Omental fat pad (tissue), 4 donors: ENCODE data around the gene NRSN2. TPM values are rescaled to one million over a fixed set of nuclear protein-coding genes. Genes with fewer than 3 reads are reported as not detected.

ENCODE experiments used
- ATAC-seq: fragments of 150-250 bp; one replicate; pipeline ENCODE4 v1.9.1; 2016; ENCODE audit warnings: mild to moderate bottlenecking, moderate library complexity; ENCODE audit not compliant: low FRiP score
- DNase-seq: peaks from one replicate; pipeline ENCODE4 v3.0.0-alpha.2; 2019; ENCODE audit warnings: low spot score
- total RNA-seq, 4 donors: library from RNA; depleted of rRNA; stranded (reverse); fragments of >200 nt; gene quantifications; one replicate each; pipeline ENCODE4 v1.1.0, GENCODE V29; 2016
- TF ChIP-seq, protein P1 (sequence below), 3 donors: fragments of 450-650 bp; IDR thresholded peaks; one replicate each; pipeline ENCODE4 v1.5.1; 2016 to 2017; ENCODE audit warnings: antibody characterized with exemption in 3 of 3, mild to moderate bottlenecking in 3 of 3, moderate library complexity in 2 of 3

The NRSN2 gene
- total RNA-seq, 4 donors from 2014 or later = 12.6 to 19.1 (median 15.8) TPM

DNA sequence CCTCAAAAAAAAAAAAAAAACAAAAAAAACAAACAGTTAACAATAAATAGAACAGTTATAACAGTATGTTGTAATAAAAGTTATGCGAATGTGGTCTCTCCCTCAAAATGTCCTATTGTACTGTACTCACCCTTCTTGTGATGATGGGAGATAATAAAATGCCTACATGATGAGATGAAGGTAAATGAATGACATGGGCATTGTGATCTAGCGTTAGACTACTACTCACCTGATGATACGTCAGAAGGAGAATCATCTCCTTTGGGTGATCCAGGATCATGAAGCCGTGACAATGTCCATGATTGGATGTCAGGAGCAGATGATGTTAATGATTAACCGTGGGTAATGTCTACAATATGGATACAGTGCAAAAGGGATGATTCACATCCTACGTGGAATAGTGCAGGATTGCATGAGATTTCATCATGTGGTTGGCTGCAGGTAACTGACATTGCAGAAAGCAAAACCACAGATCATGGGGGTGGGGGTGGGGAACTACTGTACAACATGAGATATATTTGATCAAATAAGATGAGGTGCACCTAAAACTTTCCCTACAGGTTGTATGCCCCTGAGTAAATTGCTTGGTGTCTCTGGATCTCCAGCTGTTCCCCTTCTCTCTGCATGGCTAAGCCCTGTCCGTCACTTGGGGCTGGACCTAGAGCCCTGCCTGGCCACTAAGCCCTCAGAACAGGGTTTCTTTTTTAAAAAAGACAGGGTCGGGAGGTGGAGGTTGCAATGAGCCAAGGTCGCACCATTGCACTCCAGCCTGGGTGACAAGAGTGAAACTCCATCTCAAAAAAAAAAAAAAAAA, 55.0 kb downstream of the NRSN2 start:
- TF ChIP-seq, protein P1, sequence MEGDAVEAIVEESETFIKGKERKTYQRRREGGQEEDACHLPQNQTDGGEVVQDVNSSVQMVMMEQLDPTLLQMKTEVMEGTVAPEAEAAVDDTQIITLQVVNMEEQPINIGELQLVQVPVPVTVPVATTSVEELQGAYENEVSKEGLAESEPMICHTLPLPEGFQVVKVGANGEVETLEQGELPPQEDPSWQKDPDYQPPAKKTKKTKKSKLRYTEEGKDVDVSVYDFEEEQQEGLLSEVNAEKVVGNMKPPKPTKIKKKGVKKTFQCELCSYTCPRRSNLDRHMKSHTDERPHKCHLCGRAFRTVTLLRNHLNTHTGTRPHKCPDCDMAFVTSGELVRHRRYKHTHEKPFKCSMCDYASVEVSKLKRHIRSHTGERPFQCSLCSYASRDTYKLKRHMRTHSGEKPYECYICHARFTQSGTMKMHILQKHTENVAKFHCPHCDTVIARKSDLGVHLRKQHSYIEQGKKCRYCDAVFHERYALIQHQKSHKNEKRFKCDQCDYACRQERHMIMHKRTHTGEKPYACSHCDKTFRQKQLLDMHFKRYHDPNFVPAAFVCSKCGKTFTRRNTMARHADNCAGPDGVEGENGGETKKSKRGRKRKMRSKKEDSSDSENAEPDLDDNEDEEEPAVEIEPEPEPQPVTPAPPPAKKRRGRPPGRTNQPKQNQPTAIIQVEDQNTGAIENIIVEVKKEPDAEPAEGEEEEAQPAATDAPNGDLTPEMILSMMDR (IDR thresholded peaks at IDR 0.05) = no peak
- ATAC-seq (no peak), DNase-seq (no peak)

GRCh38 chr20:402496-402885, 55.6 kb downstream of the NRSN2 start:
- ATAC-seq = no peak
- TF ChIP-seq, protein P1 (IDR thresholded peaks at IDR 0.05) = no peak
- DNase-seq = no peak

GRCh38 chr20:402898-403581, 56.1 kb downstream of the NRSN2 start:
- TF ChIP-seq, protein P1 (IDR thresholded peaks at IDR 0.05) = no peak
- ATAC-seq (no peak), DNase-seq (no peak)

DNA sequence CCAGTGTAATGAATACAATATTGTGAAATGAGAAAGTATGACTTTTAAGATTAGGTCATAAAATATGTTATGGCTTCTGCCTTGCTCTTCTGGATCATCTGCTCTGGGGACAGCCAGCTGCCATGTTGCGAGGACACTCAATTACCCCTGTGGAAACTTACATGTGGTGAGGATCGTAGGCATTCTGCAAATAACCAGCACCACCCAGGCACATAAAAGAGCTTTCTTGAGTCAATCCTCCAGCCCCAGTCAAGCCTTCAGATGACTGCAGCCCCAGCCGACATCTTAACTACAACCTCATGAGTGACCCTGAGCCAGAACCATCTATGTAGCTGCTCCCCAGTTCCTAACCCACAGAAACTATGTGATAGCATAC, 56.7 kb downstream of the NRSN2 start:
- DNase-seq (no peak), ATAC-seq (no peak)
- TF ChIP-seq, protein P1 (IDR thresholded peaks at IDR 0.05) = no peak

DNA sequence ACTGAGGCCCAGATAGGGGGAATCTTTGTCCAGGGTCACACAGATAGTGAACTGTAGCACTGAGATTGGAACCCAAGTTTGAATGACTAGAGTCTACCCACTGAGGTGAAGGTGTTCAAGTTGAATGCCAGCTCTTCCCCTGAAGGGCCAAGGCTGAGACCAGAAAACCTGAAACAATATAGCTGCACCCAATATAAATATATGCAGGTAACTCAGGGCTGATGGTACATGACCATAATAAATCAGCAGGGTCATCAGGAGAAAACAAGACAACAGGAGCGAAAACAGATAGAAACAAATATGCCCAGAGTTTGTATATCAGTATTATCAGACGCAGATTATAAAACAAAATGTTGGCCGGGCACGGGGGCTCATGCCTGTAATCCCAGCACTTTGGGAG, 57.2 kb downstream of the NRSN2 start:
- TF ChIP-seq, protein P1 (IDR thresholded peaks at IDR 0.05) = no peak
- DNase-seq (no peak), ATAC-seq (no peak)

Other genes starting within 250 kb of the NRSN2 start
- not detected for gene DEFB126, start 204.5 kb upstream of the NRSN2 start, total RNA-seq
- gene DEFB127, start 189.7 kb upstream of the NRSN2 start, total RNA-seq = not detected
- gene DEFB128, start 157.4 kb upstream of the NRSN2 start, total RNA-seq = not detected
- not detected for gene DEFB129, start 119.9 kb upstream of the NRSN2 start, total RNA-seq
- gene DEFB132, start 89.4 kb upstream of the NRSN2 start, total RNA-seq = 1 to 10 TPM; 1.5 to 9.2 (median 2.0) TPM
- 1 to 10 TPM; 1.4 to 3.0 (median 1.9) TPM for gene C20orf96, start 56.4 kb upstream of the NRSN2 start, total RNA-seq
- 10 to 100 TPM; 10.5 to 20.1 (median 12.6) TPM for gene ZCCHC3, start 49.5 kb upstream of the NRSN2 start, total RNA-seq
- 1 to 10 TPM; 2.0 to 3.3 (median 2.5) TPM for gene SOX12, start 21.6 kb upstream of the NRSN2 start, total RNA-seq
- 10 to 100 TPM in 1 of 4 donors, 1 to 10 TPM in 3; 5.5 to 10.6 (median 6.2) TPM for gene TRIB3, start 33.6 kb downstream of the NRSN2 start, total RNA-seq
- gene RBCK1, start 61.2 kb downstream of the NRSN2 start, total RNA-seq = 10 to 100 TPM; 49.9 to 88.1 (median 52.9) TPM
- 10 to 100 TPM; 37.2 to 60.6 (median 53.3) TPM for gene TBC1D20, start 115.4 kb downstream of the NRSN2 start, total RNA-seq
- 10 to 100 TPM; 67.3 to 94.8 (median 84.7) TPM for gene CSNK2A1, start 196.7 kb downstream of the NRSN2 start, total RNA-seq